ENCODE results near the gene TSHZ2. TPM values are rescaled to one million over a fixed set of nuclear protein-coding genes. Genes with fewer than 3 reads are reported as not detected.

TSHZ2 gene
- total RNA-seq, 1 experiment from 2014 or later = 0.07 TPM

DNA sequence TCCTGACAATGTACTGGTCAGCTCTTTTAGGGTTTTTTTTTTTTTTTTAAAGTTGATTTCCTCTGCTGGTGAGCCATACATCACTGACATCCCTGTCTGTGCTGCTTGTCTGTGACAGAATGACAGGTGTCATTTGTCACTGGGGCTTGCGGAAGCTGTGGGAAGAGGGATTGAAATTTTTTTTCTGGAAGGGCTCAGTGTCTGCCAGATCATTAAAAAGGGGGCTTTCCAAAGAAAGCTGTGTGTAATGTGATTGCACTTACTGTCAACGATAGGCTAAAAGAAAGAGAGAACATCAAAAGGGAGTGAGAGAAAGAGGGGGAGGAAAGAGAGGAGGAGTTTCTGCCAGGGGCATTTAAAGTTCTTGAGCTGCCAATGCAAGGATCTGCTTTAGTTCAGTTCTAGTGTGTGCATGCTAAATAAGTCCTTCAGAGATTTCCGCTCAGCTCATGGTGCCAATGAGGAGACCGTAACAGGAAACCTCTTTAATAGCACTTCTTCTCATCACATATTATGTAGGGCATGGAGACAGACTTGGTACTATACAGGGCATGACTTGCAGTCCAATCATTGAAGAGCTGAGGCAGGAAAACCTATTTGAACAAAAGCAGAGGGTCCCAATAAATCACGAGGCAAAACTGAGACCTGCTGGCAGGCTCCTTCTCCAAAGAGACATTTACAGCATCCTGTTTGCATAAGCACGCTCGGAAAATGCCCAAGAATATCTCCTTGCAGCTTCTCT is 177.2 kb downstream of the TSHZ2 start:
- Histone ChIP-seq H4K8ac (replicated peaks; ENCODE audit: insufficient read length, low read depth, low read length) (no peak overlapping the region), H2AK5ac (ENCODE audit: insufficient read length, low read length) (no peak overlapping the region), H3T11ph (ENCODE audit: low read length) (no peak overlapping the region), H3K23me2 (ENCODE audit: insufficient read length, low read depth, low read length, poor library complexity, severe bottlenecking) (no peaks in the 10 kb centered on the region), H3K9me3 (ENCODE audit: control insufficient read depth, low read depth, low read length) (no peaks in the 10 kb centered on the region), H4K20me1 (ENCODE audit: control insufficient read depth, insufficient read depth, insufficient read length) (no peaks in the 10 kb centered on the region), H3K4me2 (ENCODE audit: insufficient read depth, insufficient read length, low read length) (no peak overlapping the region), H2BK12ac (ENCODE audit: insufficient read length, low read depth, low read length) (no peak overlapping the region), H2BK20ac (ENCODE audit: low read depth, low read length, poor library complexity, severe bottlenecking) (no peak overlapping the region), H3K23ac (ENCODE audit: insufficient read length, low read depth, low read length) (no peak overlapping the region), H3K4me1 (ENCODE audit: insufficient read depth, low read length) (no peaks in the 10 kb centered on the region), H3K14ac (ENCODE audit: insufficient read depth, low read length) (no peak overlapping the region), H3K18ac (ENCODE audit: insufficient read length, low read depth, low read length) (no peak overlapping the region), H3K56ac (ENCODE audit: insufficient read length, low read depth, low read length) (no peak overlapping the region), H2BK120ac (ENCODE audit: low read depth, low read length, poor library complexity, severe bottlenecking) (no peak overlapping the region), H2AFZ (ENCODE audit: low read length) (no peak overlapping the region), H4K91ac (ENCODE audit: insufficient read length, low read depth, low read length) (no peak overlapping the region), H3K4ac (ENCODE audit: low read depth, low read length) (no peak overlapping the region), H3K9ac (ENCODE audit: extremely low read depth, insufficient read length, low read length) (no peak overlapping the region), H2BK5ac (ENCODE audit: insufficient read length, low read length) (no peak overlapping the region), H3K27ac (ENCODE audit: insufficient read length, low read depth, low read length) (no peak overlapping the region), H4K5ac (ENCODE audit: insufficient read length, low read depth, low read length) (no peak overlapping the region), H3K79me2 (ENCODE audit: insufficient read depth, low read length) (no peaks in the 10 kb centered on the region), H3K27me3 (ENCODE audit: insufficient read depth, low read length) (no peaks in the 10 kb centered on the region), H3K79me1 (ENCODE audit: insufficient read depth, low read depth, low read length, poor library complexity, severe bottlenecking) (no peaks in the 10 kb centered on the region), H2BK15ac (ENCODE audit: low read depth, low read length) (no peak overlapping the region)
- peaks cover 5 to 6% of the 10 kb centered on the region in 2 experiments; a peak in 3 of 4 replicates for H3K4me1 Mint-ChIP-seq
- H3K27ac Mint-ChIP-seq = peak overlapping the region in 1 of 3 experiments; percentile 16; a peak in 1 of 7 replicates
- no CpG with 5 or more reads among the region's 7 CpGs for WGBS (ENCODE audit: extremely low coverage, insufficient read length, low lambda C conversion rate)
- H3K4me3 Mint-ChIP-seq = no peak overlapping the region
- H3K36me3 Mint-ChIP-seq (ENCODE audit: insufficient read depth in 1 of 3, low read depth in 3 of 3) = no peaks in the 10 kb centered on the region
- DNase-seq = no peak
- no peaks in the 10 kb centered on the region for H3K27me3 Mint-ChIP-seq (ENCODE audit: low read depth)
- TF ChIP-seq, protein P1, sequence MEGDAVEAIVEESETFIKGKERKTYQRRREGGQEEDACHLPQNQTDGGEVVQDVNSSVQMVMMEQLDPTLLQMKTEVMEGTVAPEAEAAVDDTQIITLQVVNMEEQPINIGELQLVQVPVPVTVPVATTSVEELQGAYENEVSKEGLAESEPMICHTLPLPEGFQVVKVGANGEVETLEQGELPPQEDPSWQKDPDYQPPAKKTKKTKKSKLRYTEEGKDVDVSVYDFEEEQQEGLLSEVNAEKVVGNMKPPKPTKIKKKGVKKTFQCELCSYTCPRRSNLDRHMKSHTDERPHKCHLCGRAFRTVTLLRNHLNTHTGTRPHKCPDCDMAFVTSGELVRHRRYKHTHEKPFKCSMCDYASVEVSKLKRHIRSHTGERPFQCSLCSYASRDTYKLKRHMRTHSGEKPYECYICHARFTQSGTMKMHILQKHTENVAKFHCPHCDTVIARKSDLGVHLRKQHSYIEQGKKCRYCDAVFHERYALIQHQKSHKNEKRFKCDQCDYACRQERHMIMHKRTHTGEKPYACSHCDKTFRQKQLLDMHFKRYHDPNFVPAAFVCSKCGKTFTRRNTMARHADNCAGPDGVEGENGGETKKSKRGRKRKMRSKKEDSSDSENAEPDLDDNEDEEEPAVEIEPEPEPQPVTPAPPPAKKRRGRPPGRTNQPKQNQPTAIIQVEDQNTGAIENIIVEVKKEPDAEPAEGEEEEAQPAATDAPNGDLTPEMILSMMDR (conservative IDR thresholded peaks at IDR 0.05) = no peak
- H3K9me3 Mint-ChIP-seq = no peaks in the 10 kb centered on the region

Measured in H9 (cell line).